NOMO-1 treated with DMSO at 0.1 percent for 48 hours (cell line): ENCODE measurements around the gene ZNF407.
A peak's percentile ranks its signal among the peaks of the same experiment; 100 is the strongest.

ENCODE experiments used
- DNase-seq: peaks from one replicate; lab custom pipeline; 2025; ENCODE audit not compliant: unreplicated experiment; lab: John Stamatoyannopoulos, UW

ZNF407 gene

GRCh38 chr18:74626049-74626874 is 28.6 kb downstream of the ZNF407 start:
- DNase-seq: no peak

- DNase-seq: no peak
These were observed 33.1 kb downstream of the ZNF407 start for GRCh38 chr18:74630804-74631203.

GRCh38 chr18:74631212-74631611 is 33.5 kb downstream of the ZNF407 start:
- no peak for DNase-seq

- DNase-seq: peak; percentile 77
These were observed 34.1 kb downstream of the ZNF407 start for GRCh38 chr18:74631623-74632350.

- DNase-seq: no peak
These were observed 34.6 kb downstream of the ZNF407 start for GRCh38 chr18:74632351-74632679.

- DNase-seq: no peak
These were observed 35.2 kb downstream of the ZNF407 start for GRCh38 chr18:74632856-74633255.

GRCh38 chr18:74633652-74634352 is 36.1 kb downstream of the ZNF407 start:
- no peak for DNase-seq

GRCh38 chr18:74635224-74635975 is 37.7 kb downstream of the ZNF407 start:
- DNase-seq: no peak

GRCh38 chr18:74637070-74637469 is 39.4 kb downstream of the ZNF407 start:
- no peak for DNase-seq

- DNase-seq: peak; percentile 4
These were observed 40.5 kb downstream of the ZNF407 start for GRCh38 chr18:74638210-74638609.

GRCh38 chr18:74644713-74645112 is 47.0 kb downstream of the ZNF407 start:
- DNase-seq: no peak

- DNase-seq: no peak
These were observed 48.0 kb downstream of the ZNF407 start for GRCh38 chr18:74645679-74646078.

- no peak for DNase-seq
These were observed 53.9 kb downstream of the ZNF407 start for GRCh38 chr18:74651327-74652128.

GRCh38 chr18:74652392-74652988 is 54.8 kb downstream of the ZNF407 start:
- peak; percentile 29 for DNase-seq

GRCh38 chr18:74654638-74655037 is 57.0 kb downstream of the ZNF407 start:
- DNase-seq: peak; percentile 29

GRCh38 chr18:74661008-74661407 is 63.3 kb downstream of the ZNF407 start:
- no peak for DNase-seq

- no peak for DNase-seq
These were observed 64.0 kb downstream of the ZNF407 start for GRCh38 chr18:74661691-74662090.

GRCh38 chr18:74662622-74663021 is 65.0 kb downstream of the ZNF407 start:
- no peak for DNase-seq

- no peak for DNase-seq
These were observed 67.7 kb downstream of the ZNF407 start for GRCh38 chr18:74665346-74665745.

GRCh38 chr18:74665905-74666304 is 68.2 kb downstream of the ZNF407 start:
- DNase-seq: no peak
